GM12892 (cell line): Measurements from ENCODE around the gene SERPINA5.

Source experiments
- POLR2A ChIP-seq: IDR thresholded peaks from 2 replicates; pipeline ENCODE4 v1.6.1; 2011; ENCODE audit warnings: low read depth, low read length, control low read depth
- POLR2AphosphoS5 ChIP-seq: IDR thresholded peaks from 2 replicates; pipeline ENCODE4 v1.6.1; 2011; ENCODE audit warnings: low read depth, low read length, control low read depth

DNA sequence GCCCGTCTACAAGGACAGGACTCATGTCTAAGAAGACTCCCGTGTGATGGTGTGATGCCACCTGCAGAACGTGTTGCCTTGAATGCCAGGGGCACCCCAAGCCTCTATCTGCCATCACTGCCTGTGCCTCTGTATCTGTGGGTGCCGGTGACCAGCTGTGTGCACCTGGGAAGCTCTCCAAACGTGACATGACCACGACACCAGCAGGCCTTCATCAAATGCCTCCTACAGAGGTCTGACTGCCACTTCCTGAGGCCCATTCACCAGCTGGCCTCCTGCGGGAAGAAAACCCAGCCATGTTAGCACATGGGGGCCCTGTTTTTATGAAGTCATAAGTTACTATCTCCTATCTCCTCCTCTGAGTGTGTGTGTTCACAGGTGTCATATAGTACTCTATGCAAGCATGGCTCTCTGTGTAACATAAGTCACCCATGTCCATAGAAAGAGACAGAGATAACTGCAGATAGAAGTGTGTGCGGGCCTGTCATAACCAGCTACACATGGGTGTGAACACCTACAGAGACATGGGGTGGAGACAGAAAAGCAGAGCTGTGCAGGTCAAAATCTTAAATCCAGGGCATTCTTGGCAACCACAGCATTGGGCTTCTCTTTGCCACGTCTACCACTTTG lies 38.3 kb upstream of the SERPINA5 start:
- TF ChIP-seq POLR2A, result no peak
- no peak for TF ChIP-seq POLR2AphosphoS5
